Glutamatergic neuron (in vitro differentiated cells): ENCODE results near the gene DOCK1. TPM values are rescaled to one million over a fixed set of nuclear protein-coding genes. Genes with fewer than 3 reads are reported as not detected.

ENCODE experiments used
- DNase-seq: peaks from one replicate; pipeline ENCODE4 v3.0.0; 2022
- H3K27ac Mint-ChIP-seq: one replicate; pipeline ENCODE4 v1.8.0; 2020; ENCODE audit warnings: mild to moderate bottlenecking, mixed read lengths, inconsistent platforms; ENCODE audit not compliant: unreplicated experiment
- H3K27me3 Mint-ChIP-seq: one replicate; pipeline ENCODE4 v1.8.0; 2020; ENCODE audit warnings: mild to moderate bottlenecking, moderate library complexity, mixed read lengths, inconsistent platforms; ENCODE audit not compliant: unreplicated experiment
- H3K36me3 Mint-ChIP-seq: one replicate; pipeline ENCODE4 v1.8.0; 2020; ENCODE audit warnings: mild to moderate bottlenecking, mixed read lengths, inconsistent platforms; ENCODE audit not compliant: unreplicated experiment
- H3K4me1 Mint-ChIP-seq: one replicate; pipeline ENCODE4 v1.8.0; 2020; ENCODE audit warnings: mild to moderate bottlenecking, low read depth, mixed read lengths, inconsistent platforms; ENCODE audit not compliant: unreplicated experiment
- H3K4me3 Mint-ChIP-seq: one replicate; pipeline ENCODE4 v1.8.0; 2020; ENCODE audit warnings: mild to moderate bottlenecking, mixed read lengths, inconsistent platforms; ENCODE audit not compliant: unreplicated experiment
- H3K9me3 Mint-ChIP-seq: one replicate; pipeline ENCODE4 v1.8.0; 2020; ENCODE audit warnings: mild to moderate bottlenecking, moderate library complexity, mixed read lengths, inconsistent platforms; ENCODE audit not compliant: unreplicated experiment
- CTCF ChIP-seq: fragments of 200-600 bp; sonication (generic); IDR thresholded peaks from one replicate; pipeline ENCODE4 v1.5.0; 2021; ENCODE audit not compliant: partially characterized antibody, unreplicated experiment
- total RNA-seq: library from RNA; stranded (reverse); fragmentation: NEBNext Ultra II Directional; extraction: Animal tissue kit (Norgen Biotek cat#: 25700); gene quantifications from one replicate; pipeline ENCODE4 v1.2.1, GENCODE V29; 2021; ENCODE audit not compliant: unreplicated experiment

DOCK1 gene
- total RNA-seq, 1 donor from 2014 or later, result 19.7 TPM

- peaks cover 3% of the 10 kb centered on the region for H3K27me3 Mint-ChIP-seq
- H3K9me3 Mint-ChIP-seq, result peaks cover 3% of the 10 kb centered on the region
- DNase-seq, result no peak
- H3K4me3 Mint-ChIP-seq, result no peak overlapping the region
- H3K4me1 Mint-ChIP-seq, result peaks cover 28% of the 10 kb centered on the region
- H3K36me3 Mint-ChIP-seq, result no peaks in the 10 kb centered on the region
- no peak for TF ChIP-seq CTCF
- no peak overlapping the region for H3K27ac Mint-ChIP-seq
These were observed 105.9 kb downstream of the DOCK1 start for GRCh38 chr10:127011174-127011573.

GRCh38 chr10:127012071-127012768 is 107.0 kb downstream of the DOCK1 start:
- peaks cover 27% of the 10 kb centered on the region for H3K4me1 Mint-ChIP-seq
- H3K4me3 Mint-ChIP-seq, result no peak overlapping the region
- H3K9me3 Mint-ChIP-seq, result peaks cover 3% of the 10 kb centered on the region
- TF ChIP-seq CTCF, result no peak
- peak overlapping the region; percentile 84 for H3K27ac Mint-ChIP-seq
- no peak for DNase-seq
- H3K27me3 Mint-ChIP-seq, result peaks cover 3% of the 10 kb centered on the region
- no peaks in the 10 kb centered on the region for H3K36me3 Mint-ChIP-seq

- peak overlapping the region; percentile 84 for H3K27ac Mint-ChIP-seq
- TF ChIP-seq CTCF, result no peak
- H3K36me3 Mint-ChIP-seq, result no peaks in the 10 kb centered on the region
These were observed 107.5 kb downstream of the DOCK1 start for GRCh38 chr10:127012769-127013152.

GRCh38 chr10:127013211-127013656 is 108.0 kb downstream of the DOCK1 start:
- Mint-ChIP-seq H3K36me3 (no peaks in the 10 kb centered on the region), H3K27ac (peak overlapping the region; percentile 84), H3K9me3 (peaks cover 3% of the 10 kb centered on the region), H3K4me3 (no peak overlapping the region), H3K4me1 (peaks cover 27% of the 10 kb centered on the region), H3K27me3 (peaks cover 3% of the 10 kb centered on the region)
- no peak for TF ChIP-seq CTCF
- DNase-seq, result no peak

More at GRCh38 chr10:127012769-127013152, 107.5 kb downstream of the DOCK1 start:
- peaks cover 27% of the 10 kb centered on the region for H3K4me1 Mint-ChIP-seq
- peak; percentile 49 for DNase-seq
- H3K4me3 Mint-ChIP-seq, result no peak overlapping the region
- H3K27me3 Mint-ChIP-seq, result peaks cover 3% of the 10 kb centered on the region
- peaks cover 3% of the 10 kb centered on the region for H3K9me3 Mint-ChIP-seq

- no peak overlapping the region for H3K4me3 Mint-ChIP-seq
- no peak for TF ChIP-seq CTCF
- no peaks in the 10 kb centered on the region for H3K36me3 Mint-ChIP-seq
These were observed 108.7 kb downstream of the DOCK1 start for GRCh38 chr10:127013691-127014473.

More at GRCh38 chr10:127013691-127014473, 108.7 kb downstream of the DOCK1 start:
- H3K27me3 Mint-ChIP-seq, result peaks cover 3% of the 10 kb centered on the region
- no peak for DNase-seq
- no peak overlapping the region for H3K27ac Mint-ChIP-seq
- peaks cover 3% of the 10 kb centered on the region for H3K9me3 Mint-ChIP-seq
- H3K4me1 Mint-ChIP-seq, result peaks cover 27% of the 10 kb centered on the region
